Right lobe of liver (tissue), 6 donors: ENCODE results near the gene NLGN1. TPM values are rescaled to one million over a fixed set of nuclear protein-coding genes. Genes with fewer than 3 reads are reported as not detected.

ENCODE experiments used
- ATAC-seq, 4 donors: fragments of 200-7000 bp; cut with Tn5 transposase; one replicate each; pipeline ENCODE4 v1.9.1; 2020; ENCODE audit warnings: mild to moderate bottlenecking in 4 of 4, moderate library complexity in 4 of 4
- DNase-seq, 3 donors: peaks; one replicate each; pipeline ENCODE4 v3.0.0-alpha.2; 2020
- H3K27ac ChIP-seq, 3 donors: fragments of 200-600 bp; one replicate each; pipeline ENCODE4 v1.8.0; 2022
- H3K27me3 ChIP-seq, 2 donors: fragments of 200-600 bp; one replicate each; pipeline ENCODE4 v1.8.0; 2022
- H3K36me3 ChIP-seq, 4 donors: fragments of 200-600 bp; sonication (generic) in 1 of 4; one replicate each; pipeline versions ENCODE4 v1.5.1 to v1.8.0; 2017 to 2022; ENCODE audit warnings: control low read depth in 1 of 4
- H3K4me1 ChIP-seq, 4 donors: fragments of 200-600 bp; sonication (generic) in 1 of 4; one replicate each; pipeline versions ENCODE4 v1.5.1 to v1.8.0; 2017 to 2022; ENCODE audit warnings: control low read depth in 1 of 4
- H3K4me3 ChIP-seq, 3 donors: fragments of 200-600 bp; one replicate each; pipeline ENCODE4 v1.8.0; 2022
- H3K9me3 ChIP-seq, 4 donors: fragments of 200-600 bp; sonication (generic) in 1 of 4; one replicate each; pipeline versions ENCODE4 v1.5.1 to v1.8.0; 2017 to 2022; ENCODE audit warnings: control low read depth in 1 of 4
- POLR2A ChIP-seq: fragments of 450-650 bp; IDR thresholded peaks from one replicate; pipeline ENCODE4 v1.6.1; 2017; ENCODE audit warnings: antibody characterized with exemption, mild to moderate bottlenecking
- WGBS: methylation state at CpG from one replicate; pipeline ENCODE4 v1.1.6; 2018; ENCODE audit warnings: low coverage, low lambda C conversion rate; ENCODE audit not compliant: insufficient coverage; ENCODE audit errors: missing lambda C conversion rate; 5-methylcytosine and 5-hydroxymethylcytosine counted together
- intact Hi-C, 2 donors: fragments of 100-400 bp; cut with DNase I; formaldehyde crosslinking; loops; one replicate each; pipeline versions ENCODE4 v1.11.2 to v1.14.1; 2022
- total RNA-seq, 6 experiments: library from RNA; depleted of rRNA in 2 of 6; stranded (reverse); fragments of >200 nt in 2 of 6; fragmentation: NEBNext Ultra II Directional in 3 of 6; extraction: Animal tissue kit (Norgen Biotek cat#: 25700) in 3 of 6; gene quantifications; one replicate each; pipeline versions ENCODE4 v1.1.0 to v1.2.4, GENCODE V29; 2016 to 2023
- TF ChIP-seq, protein P1 (sequence below), 4 donors: fragments of 200-600 bp in 3 of 4; fragments of 450-650 bp in 1 of 4; IDR thresholded peaks; one replicate each; pipeline versions ENCODE4 v1.5.1 to v1.8.0; 2016 to 2022; ENCODE audit warnings: antibody characterized with exemption in 4 of 4, mild to moderate bottlenecking in 2 of 4
- donor health status: DM: no; HTN: yes; CAD: no.
- donor health status: DM: no; HTN: no; CAD: no.
- donor health status: DM: no; HTN: no; CAD: no.
- donor health status: DM: no; HTN: yes; CAD: no.
- donor health status: DM: no; HTN: yes; CAD: no.

NLGN1 gene
- total RNA-seq, 6 experiments from 2014 or later: 0.02 to 0.12 TPM; not detected in 4

DNA sequence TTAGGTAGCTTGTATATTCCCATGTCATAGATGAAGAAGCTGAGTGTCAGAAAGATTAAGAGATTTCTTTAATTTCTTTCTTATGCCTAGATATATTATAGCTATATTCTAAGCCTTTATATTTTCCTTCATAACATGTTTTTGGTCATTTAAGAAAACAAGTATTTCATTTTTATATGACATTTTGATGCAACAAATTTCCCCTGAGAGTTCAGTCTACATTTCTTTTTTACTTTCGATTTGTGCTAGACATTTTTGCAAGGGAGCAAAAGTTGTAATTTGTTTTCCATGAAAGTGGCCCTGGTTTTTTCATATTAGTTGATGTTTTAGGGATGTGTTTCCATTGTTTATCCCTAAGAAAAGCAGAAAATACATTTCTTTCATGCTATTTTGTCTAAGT lies 344.9 kb downstream of the NLGN1 start:
- H3K36me3 ChIP-seq: no peaks in the 10 kb centered on the region
- no peaks in the 10 kb centered on the region for H3K4me1 ChIP-seq
- H3K9me3 ChIP-seq: no peaks in the 10 kb centered on the region
- ATAC-seq: no peak
- no peak for DNase-seq
- 22% methylated on average over 1 of the region's 1 CpG for WGBS
- H3K27me3 ChIP-seq: no peaks in the 10 kb centered on the region
- no peak overlapping the region for H3K4me3 ChIP-seq
- H3K27ac ChIP-seq: no peak overlapping the region
- intact Hi-C loops: no loop called here
- no peak for TF ChIP-seq POLR2A
- TF ChIP-seq, protein P1, sequence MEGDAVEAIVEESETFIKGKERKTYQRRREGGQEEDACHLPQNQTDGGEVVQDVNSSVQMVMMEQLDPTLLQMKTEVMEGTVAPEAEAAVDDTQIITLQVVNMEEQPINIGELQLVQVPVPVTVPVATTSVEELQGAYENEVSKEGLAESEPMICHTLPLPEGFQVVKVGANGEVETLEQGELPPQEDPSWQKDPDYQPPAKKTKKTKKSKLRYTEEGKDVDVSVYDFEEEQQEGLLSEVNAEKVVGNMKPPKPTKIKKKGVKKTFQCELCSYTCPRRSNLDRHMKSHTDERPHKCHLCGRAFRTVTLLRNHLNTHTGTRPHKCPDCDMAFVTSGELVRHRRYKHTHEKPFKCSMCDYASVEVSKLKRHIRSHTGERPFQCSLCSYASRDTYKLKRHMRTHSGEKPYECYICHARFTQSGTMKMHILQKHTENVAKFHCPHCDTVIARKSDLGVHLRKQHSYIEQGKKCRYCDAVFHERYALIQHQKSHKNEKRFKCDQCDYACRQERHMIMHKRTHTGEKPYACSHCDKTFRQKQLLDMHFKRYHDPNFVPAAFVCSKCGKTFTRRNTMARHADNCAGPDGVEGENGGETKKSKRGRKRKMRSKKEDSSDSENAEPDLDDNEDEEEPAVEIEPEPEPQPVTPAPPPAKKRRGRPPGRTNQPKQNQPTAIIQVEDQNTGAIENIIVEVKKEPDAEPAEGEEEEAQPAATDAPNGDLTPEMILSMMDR (IDR thresholded peaks at IDR 0.05): no peak

DNA sequence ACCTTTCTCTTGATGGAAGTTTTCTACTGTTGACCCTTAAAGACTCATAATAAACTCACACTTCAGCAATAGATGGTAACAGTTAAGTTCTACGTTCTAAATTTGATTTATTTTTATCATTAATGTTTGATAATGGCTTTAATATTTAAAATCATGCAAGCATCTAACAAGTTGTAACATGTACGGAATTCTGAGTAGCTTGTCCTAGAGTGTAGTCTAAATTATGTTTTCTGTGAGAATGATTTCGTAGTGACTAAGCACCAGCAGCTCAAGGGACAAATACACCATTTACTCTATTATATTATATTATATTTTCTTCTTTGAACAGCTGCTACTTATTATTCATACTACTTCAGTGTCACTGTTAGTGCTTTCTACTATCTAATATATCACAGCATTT lies 345.6 kb downstream of the NLGN1 start:
- Histone ChIP-seq H3K4me1 (no peaks in the 10 kb centered on the region), H3K36me3 (no peaks in the 10 kb centered on the region), H3K27me3 (no peaks in the 10 kb centered on the region), H3K27ac (no peak overlapping the region), H3K9me3 (no peaks in the 10 kb centered on the region), H3K4me3 (no peak overlapping the region)
- intact Hi-C loops: no loop called here
- DNase-seq (no peak), ATAC-seq (no peak)
- TF ChIP-seq POLR2A: no peak
- TF ChIP-seq, protein P1 (IDR thresholded peaks at IDR 0.05): no peak
- 42% methylated on average over 3 of the region's 3 CpGs for WGBS

DNA sequence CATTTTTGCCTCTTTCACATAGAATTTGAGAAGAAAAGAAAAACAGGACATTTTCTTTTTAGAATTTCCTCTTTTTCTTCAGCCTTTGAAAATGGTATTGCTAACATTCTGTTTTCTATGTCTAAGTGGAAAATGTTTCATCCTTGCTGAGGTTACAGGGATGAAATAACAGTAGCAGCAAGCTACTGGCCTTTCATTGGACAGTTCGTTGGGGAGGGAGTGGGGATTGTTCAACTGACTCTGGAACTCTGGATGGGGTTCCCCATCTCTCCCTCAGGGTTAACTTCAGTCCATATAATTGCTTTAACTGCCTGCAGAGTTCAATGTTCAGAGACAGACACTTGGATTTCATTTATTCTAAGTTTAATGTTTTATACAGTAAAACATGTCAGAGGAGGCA lies 346.0 kb downstream of the NLGN1 start:
- Histone ChIP-seq H3K27me3 (no peaks in the 10 kb centered on the region), H3K27ac (no peak overlapping the region), H3K36me3 (no peaks in the 10 kb centered on the region), H3K9me3 (no peaks in the 10 kb centered on the region), H3K4me1 (no peaks in the 10 kb centered on the region), H3K4me3 (no peak overlapping the region)
- intact Hi-C loops: no loop called here
- no peak for ATAC-seq
- 71% methylated on average over 1 of the region's 1 CpG for WGBS
- TF ChIP-seq, protein P1 (IDR thresholded peaks at IDR 0.05): no peak
- TF ChIP-seq POLR2A: no peak
- no peak for DNase-seq

DNA sequence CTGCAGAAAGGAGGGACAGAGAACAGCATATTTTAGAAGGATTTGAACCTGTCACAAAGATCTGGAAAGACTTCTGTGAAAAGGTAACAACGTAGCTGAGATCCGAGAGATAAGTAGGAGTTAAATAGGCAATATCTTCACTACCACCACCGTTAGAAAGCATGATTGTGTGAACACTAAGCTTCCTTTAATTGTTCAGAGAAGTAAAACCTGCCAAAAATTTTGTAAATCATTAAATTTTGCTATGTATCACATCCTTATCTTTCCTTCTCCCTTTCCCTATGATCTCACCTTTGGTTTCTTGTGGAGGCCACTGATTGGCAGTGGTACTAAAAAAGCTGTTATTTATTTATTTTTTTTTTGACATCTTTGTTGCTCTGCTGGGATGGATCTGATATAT lies 346.9 kb downstream of the NLGN1 start:
- intact Hi-C loops: no loop called here
- H3K27ac ChIP-seq: no peak overlapping the region
- ATAC-seq (no peak), DNase-seq (no peak)
- H3K36me3 ChIP-seq: no peaks in the 10 kb centered on the region
- no peaks in the 10 kb centered on the region for H3K4me1 ChIP-seq
- no peaks in the 10 kb centered on the region for H3K9me3 ChIP-seq
- 34% methylated on average over 3 of the region's 3 CpGs for WGBS
- H3K27me3 ChIP-seq: no peaks in the 10 kb centered on the region
- H3K4me3 ChIP-seq: no peak overlapping the region
- no peak for TF ChIP-seq POLR2A
- TF ChIP-seq, protein P1 (IDR thresholded peaks at IDR 0.05): no peak

DNA sequence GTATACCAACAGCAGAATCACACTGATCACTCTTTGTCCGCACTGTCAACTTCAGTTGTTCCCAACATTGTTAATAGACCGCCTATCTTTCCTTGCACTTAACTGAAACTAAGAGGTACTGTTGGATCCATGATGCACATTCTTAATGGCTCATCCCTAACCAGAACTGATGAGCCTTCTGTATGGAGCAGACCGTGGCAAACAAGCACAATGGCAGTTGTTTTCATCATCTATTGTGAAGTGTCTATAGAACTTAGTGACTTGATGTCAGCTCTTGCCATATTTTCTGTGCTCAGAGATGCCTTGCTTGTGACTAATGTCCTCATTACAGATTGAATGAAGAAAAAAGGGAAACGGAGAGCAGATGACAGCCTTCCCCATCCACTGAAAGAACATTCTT lies 347.4 kb downstream of the NLGN1 start:
- TF ChIP-seq, protein P1 (IDR thresholded peaks at IDR 0.05): no peak
- no peak for TF ChIP-seq POLR2A
- DNase-seq (no peak), ATAC-seq (no peak)
- 55% methylated on average over 4 of the region's 4 CpGs for WGBS
- intact Hi-C loops: no loop called here
- no peaks in the 10 kb centered on the region for H3K36me3 ChIP-seq
- H3K27ac ChIP-seq: no peak overlapping the region
- H3K9me3 ChIP-seq: no peaks in the 10 kb centered on the region
- H3K4me1 ChIP-seq: no peaks in the 10 kb centered on the region
- H3K27me3 ChIP-seq: no peaks in the 10 kb centered on the region
- no peak overlapping the region for H3K4me3 ChIP-seq
